ENCODE data around the gene EOLA2. TPM values are rescaled to one million over a fixed set of nuclear protein-coding genes. Genes with fewer than 3 reads are reported as not detected.
A peak's percentile ranks its signal among the peaks of the same experiment; 100 is the strongest.
"Not testable (repeated sequence)": the region's sequence is repeated elsewhere in the genome, so short reads cannot be mapped to it uniquely, and the experiment has no call there.

Gene EOLA2
- total and polyA plus RNA-seq, 2 donors (not counting 3 experiments of a cell fraction or from before 2014, with no cell fraction given), result 24.3 to 33.0 TPM

DNA sequence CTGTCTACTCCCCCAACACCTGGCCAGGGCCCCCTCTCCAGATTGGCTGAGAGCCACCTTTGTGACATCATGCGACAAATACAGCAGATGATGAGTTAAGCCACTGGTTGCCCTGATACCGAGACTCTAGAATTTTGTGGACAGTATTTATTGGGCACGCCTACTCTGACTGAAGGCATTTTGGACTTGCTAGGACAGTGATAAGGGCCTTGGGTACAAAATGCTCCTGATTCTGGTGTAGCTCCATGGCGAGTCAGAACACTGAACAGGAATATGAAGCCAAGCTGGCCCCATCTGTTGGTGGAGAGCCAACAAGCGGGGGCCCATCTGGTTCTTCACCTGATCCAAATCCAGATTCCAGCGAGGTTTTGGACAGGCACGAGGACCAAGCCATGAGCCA lies 8.9 kb downstream of the EOLA2 start, which contains the start of gene HSFX4:
Gene HSFX4 (plus strand): TSS at position 174 of the 400 bp plus-strand sequence. CDS start 72 bp downstream, at position 246.
- H3K4me1 ChIP-seq (ENCODE audit: control insufficient read depth, extremely low read depth, insufficient read depth, low read length); H2AFZ ChIP-seq (ENCODE audit: low read depth, low read length); H3K79me2 ChIP-seq (ENCODE audit: control insufficient read depth, insufficient read depth, low read length); H4K20me1 ChIP-seq (replicated peaks; ENCODE audit: control insufficient read depth, extremely low read depth, insufficient read depth, low read length); H3K27ac ChIP-seq (ENCODE audit: insufficient read depth, low read depth, low read length); H3K9me3 ChIP-seq (replicated peaks; ENCODE audit: control insufficient read depth, insufficient read depth, low read length); POLR2A ChIA-PET; H3K27me3 ChIP-seq (ENCODE audit: control insufficient read depth in 2 of 2, insufficient read depth in 2 of 2, low read length in 2 of 2); H3K4me2 ChIP-seq (ENCODE audit: insufficient read depth, low read length); H3K9me1 ChIP-seq (replicated peaks; ENCODE audit: control insufficient read depth, extremely low read depth, insufficient read depth, low read length); FAIRE-seq; H3K9ac ChIP-seq (replicated peaks; ENCODE audit: extremely low read depth, insufficient read depth, low read length); CTCF ChIA-PET; BruUV-seq (replicated peaks); intact Hi-C loops (cut with micrococcal nuclease); H3K36me3 ChIP-seq (ENCODE audit: control insufficient read depth in 2 of 2, extremely low read depth in 1 of 2, insufficient read depth in 2 of 2, low read length in 2 of 2); dilution Hi-C loops (cut with MboI; ENCODE audit: extremely low pct_ligation_motif_present, low sequenced_read_pairs); H3K4me3 ChIP-seq (replicated peaks in 1 of 3; ENCODE audit: insufficient read depth in 1 of 3, low read depth in 1 of 3, low read length in 3 of 3); DNase-seq (ENCODE audit: low read depth, low spot score): not testable (repeated sequence)

- H3K36me3 ChIP-seq (ENCODE audit: control insufficient read depth in 2 of 2, extremely low read depth in 1 of 2, insufficient read depth in 2 of 2, low read length in 2 of 2); H3K4me2 ChIP-seq (ENCODE audit: insufficient read depth, low read length); H3K27ac ChIP-seq (ENCODE audit: insufficient read depth, low read depth, low read length); CTCF ChIA-PET; dilution Hi-C loops (cut with MboI; ENCODE audit: extremely low pct_ligation_motif_present, low sequenced_read_pairs); H3K9me3 ChIP-seq (replicated peaks; ENCODE audit: control insufficient read depth, insufficient read depth, low read length); H3K9me1 ChIP-seq (replicated peaks; ENCODE audit: control insufficient read depth, extremely low read depth, insufficient read depth, low read length); H2AFZ ChIP-seq (ENCODE audit: low read depth, low read length); DNase-seq (ENCODE audit: low read depth, low spot score); BruUV-seq (replicated peaks); H3K9ac ChIP-seq (replicated peaks; ENCODE audit: extremely low read depth, insufficient read depth, low read length); H4K20me1 ChIP-seq (replicated peaks; ENCODE audit: control insufficient read depth, extremely low read depth, insufficient read depth, low read length); H3K27me3 ChIP-seq (ENCODE audit: control insufficient read depth in 2 of 2, insufficient read depth in 2 of 2, low read length in 2 of 2); H3K4me1 ChIP-seq (ENCODE audit: control insufficient read depth, extremely low read depth, insufficient read depth, low read length); POLR2A ChIA-PET; FAIRE-seq; H3K4me3 ChIP-seq (replicated peaks in 1 of 3; ENCODE audit: insufficient read depth in 1 of 3, low read depth in 1 of 3, low read length in 3 of 3); intact Hi-C loops (cut with micrococcal nuclease); H3K79me2 ChIP-seq (ENCODE audit: control insufficient read depth, insufficient read depth, low read length): not testable (repeated sequence)
Measured at GRCh38 chrX:149928635-149929034, 9.7 kb downstream of the EOLA2 start.

DNA sequence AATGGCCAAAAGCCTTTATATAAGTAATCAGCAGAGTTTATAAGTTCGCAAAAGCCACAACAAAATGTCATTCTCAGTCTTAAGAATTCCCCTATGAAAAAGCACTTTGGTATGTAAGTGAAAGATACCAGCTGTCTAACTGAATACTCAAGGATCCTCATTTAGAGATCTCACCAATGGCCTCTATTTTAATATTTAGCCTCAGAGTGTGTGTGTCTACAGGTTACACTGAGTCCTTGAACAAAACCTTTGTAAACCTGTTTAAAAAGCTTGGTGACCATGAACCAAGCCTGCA lies 10.4 kb downstream of the EOLA2 start:
- H3K9ac ChIP-seq (replicated peaks; ENCODE audit: extremely low read depth, insufficient read depth, low read length); H3K9me1 ChIP-seq (replicated peaks; ENCODE audit: control insufficient read depth, extremely low read depth, insufficient read depth, low read length); BruUV-seq (replicated peaks); H3K4me2 ChIP-seq (ENCODE audit: insufficient read depth, low read length); DNase-seq (ENCODE audit: low read depth, low spot score); H3K4me1 ChIP-seq (ENCODE audit: control insufficient read depth, extremely low read depth, insufficient read depth, low read length); intact Hi-C loops (cut with micrococcal nuclease); dilution Hi-C loops (cut with MboI; ENCODE audit: extremely low pct_ligation_motif_present, low sequenced_read_pairs); H2AFZ ChIP-seq (ENCODE audit: low read depth, low read length); H3K79me2 ChIP-seq (ENCODE audit: control insufficient read depth, insufficient read depth, low read length); H3K27me3 ChIP-seq (ENCODE audit: control insufficient read depth in 2 of 2, insufficient read depth in 2 of 2, low read length in 2 of 2); H3K36me3 ChIP-seq (ENCODE audit: control insufficient read depth in 2 of 2, extremely low read depth in 1 of 2, insufficient read depth in 2 of 2, low read length in 2 of 2); H3K9me3 ChIP-seq (replicated peaks; ENCODE audit: control insufficient read depth, insufficient read depth, low read length); FAIRE-seq; H3K27ac ChIP-seq (ENCODE audit: insufficient read depth, low read depth, low read length); POLR2A ChIA-PET; H3K4me3 ChIP-seq (replicated peaks in 1 of 3; ENCODE audit: insufficient read depth in 1 of 3, low read depth in 1 of 3, low read length in 3 of 3); H4K20me1 ChIP-seq (replicated peaks; ENCODE audit: control insufficient read depth, extremely low read depth, insufficient read depth, low read length); CTCF ChIA-PET: not testable (repeated sequence)

GRCh38 chrX:149927245-149927963 lies 10.9 kb downstream of the EOLA2 start:
- H3K9ac ChIP-seq (replicated peaks; ENCODE audit: extremely low read depth, insufficient read depth, low read length); H3K9me1 ChIP-seq (replicated peaks; ENCODE audit: control insufficient read depth, extremely low read depth, insufficient read depth, low read length); H3K27me3 ChIP-seq (ENCODE audit: control insufficient read depth in 2 of 2, insufficient read depth in 2 of 2, low read length in 2 of 2); H3K9me3 ChIP-seq (replicated peaks; ENCODE audit: control insufficient read depth, insufficient read depth, low read length); H3K4me1 ChIP-seq (ENCODE audit: control insufficient read depth, extremely low read depth, insufficient read depth, low read length); H3K79me2 ChIP-seq (ENCODE audit: control insufficient read depth, insufficient read depth, low read length); H2AFZ ChIP-seq (ENCODE audit: low read depth, low read length); DNase-seq (ENCODE audit: low read depth, low spot score); H4K20me1 ChIP-seq (replicated peaks; ENCODE audit: control insufficient read depth, extremely low read depth, insufficient read depth, low read length); CTCF ChIA-PET; BruUV-seq (replicated peaks); intact Hi-C loops (cut with micrococcal nuclease); H3K4me2 ChIP-seq (ENCODE audit: insufficient read depth, low read length); POLR2A ChIA-PET; H3K27ac ChIP-seq (ENCODE audit: insufficient read depth, low read depth, low read length); H3K36me3 ChIP-seq (ENCODE audit: control insufficient read depth in 2 of 2, extremely low read depth in 1 of 2, insufficient read depth in 2 of 2, low read length in 2 of 2); dilution Hi-C loops (cut with MboI; ENCODE audit: extremely low pct_ligation_motif_present, low sequenced_read_pairs); H3K4me3 ChIP-seq (replicated peaks in 1 of 3; ENCODE audit: insufficient read depth in 1 of 3, low read depth in 1 of 3, low read length in 3 of 3): not testable (repeated sequence)
- peak; percentile 69 for FAIRE-seq
